Activated CD4-positive, alpha-beta T cell treated with anti-CD3 and anti-CD28 coated beads, Interleukin-2, amount 10 ng/mL, durations not matched to agents 24 days and 14 days (primary cell): Measurements from ENCODE around the gene LDB3. TPM values are rescaled to one million over a fixed set of nuclear protein-coding genes. Genes with fewer than 3 reads are reported as not detected.
"Not testable (repeated sequence)": the region's sequence is repeated elsewhere in the genome, so short reads cannot be mapped to it uniquely, and the experiment has no call there.

Source experiments
- DNase-seq: peaks from one replicate; pipeline ENCODE4 v3.0.0; 2022
- H3K27ac Mint-ChIP-seq: one replicate; pipeline ENCODE4 v1.8.0; 2022; ENCODE audit warnings: mild to moderate bottlenecking, mixed read lengths
- H3K27me3 Mint-ChIP-seq: one replicate; pipeline ENCODE4 v1.8.0; 2022; ENCODE audit warnings: mixed read lengths
- H3K36me3 Mint-ChIP-seq: one replicate; pipeline ENCODE4 v1.8.0; 2022; ENCODE audit warnings: low read depth, mild to moderate bottlenecking, mixed read lengths
- H3K4me1 Mint-ChIP-seq: one replicate; pipeline ENCODE4 v1.8.0; 2021; ENCODE audit warnings: mixed read lengths
- H3K4me3 Mint-ChIP-seq: one replicate; pipeline ENCODE4 v1.8.0; 2022; ENCODE audit warnings: mild to moderate bottlenecking, moderate library complexity, mixed read lengths
- H3K9me3 Mint-ChIP-seq: one replicate; pipeline ENCODE4 v1.8.0; 2021; ENCODE audit warnings: mixed read lengths
- intact Hi-C: fragments of 100-400 bp; cut with micrococcal nuclease; formaldehyde crosslinking; loops from one replicate; pipeline ENCODE4 v1.15.1; 2023
- total RNA-seq: library from RNA; stranded (reverse); gene quantifications from 2 replicates; pipeline ENCODE4 v1.2.3, GENCODE V29; 2022

The LDB3 gene
- total RNA-seq, 1 donor from 2014 or later = not detected

GRCh38 chr10:86718556-86718955, 50.2 kb downstream of the LDB3 start:
- Mint-ChIP-seq H3K4me3 (no peak overlapping the region), H3K9me3 (no peaks in the 10 kb centered on the region), H3K4me1 (peaks cover 6% of the 10 kb centered on the region), H3K36me3 (no peaks in the 10 kb centered on the region), H3K27ac (no peak overlapping the region), H3K27me3 (peaks cover 20% of the 10 kb centered on the region)
- intact Hi-C loops = loop anchor here (10.0 kb wide), 1 partner anchor 1096 kb away; the partner anchor contains the start of gene ATAD1
- no peak for DNase-seq

- no peak for DNase-seq
- peaks cover 7% of the 10 kb centered on the region for H3K4me1 Mint-ChIP-seq
Measured at GRCh38 chr10:86721232-86721631, 52.9 kb downstream of the LDB3 start.

GRCh38 chr10:86723009-86723408, 54.7 kb downstream of the LDB3 start:
- H3K27me3 Mint-ChIP-seq = peaks cover 30% of the 10 kb centered on the region
- no peaks in the 10 kb centered on the region for H3K36me3 Mint-ChIP-seq
- intact Hi-C loops = no loop called here
- H3K4me3 Mint-ChIP-seq = no peak overlapping the region
- no peak for DNase-seq
- no peaks in the 10 kb centered on the region for H3K9me3 Mint-ChIP-seq
- H3K27ac Mint-ChIP-seq = no peak overlapping the region
- peaks cover 7% of the 10 kb centered on the region for H3K4me1 Mint-ChIP-seq

More at GRCh38 chr10:86721232-86721631, 52.9 kb downstream of the LDB3 start:
- Mint-ChIP-seq H3K36me3 (no peaks in the 10 kb centered on the region), H3K9me3 (no peaks in the 10 kb centered on the region), H3K4me3 (no peak overlapping the region), H3K27ac (no peak overlapping the region), H3K27me3 (peaks cover 27% of the 10 kb centered on the region)
- intact Hi-C loops = no loop called here

- Mint-ChIP-seq H3K9me3 (no peaks in the 10 kb centered on the region), H3K27me3 (peaks cover 35% of the 10 kb centered on the region), H3K4me1 (peaks cover 7% of the 10 kb centered on the region), H3K27ac (no peak overlapping the region), H3K36me3 (no peaks in the 10 kb centered on the region), H3K4me3 (no peak overlapping the region)
- DNase-seq = no peak
- intact Hi-C loops = no loop called here
Measured at GRCh38 chr10:86724445-86724844, 56.1 kb downstream of the LDB3 start.

GRCh38 chr10:86725980-86726676, 57.8 kb downstream of the LDB3 start:
- no peak for DNase-seq
- H3K4me1 Mint-ChIP-seq = peaks cover 7% of the 10 kb centered on the region
- H3K27ac Mint-ChIP-seq = no peak overlapping the region
- no peaks in the 10 kb centered on the region for H3K36me3 Mint-ChIP-seq
- intact Hi-C loops = no loop called here
- H3K27me3 Mint-ChIP-seq = peaks cover 24% of the 10 kb centered on the region
- H3K9me3 Mint-ChIP-seq = no peaks in the 10 kb centered on the region
- no peak overlapping the region for H3K4me3 Mint-ChIP-seq

- intact Hi-C loops = no loop called here
- DNase-seq = no peak
- H3K36me3 Mint-ChIP-seq = no peaks in the 10 kb centered on the region
- no peak overlapping the region for H3K27ac Mint-ChIP-seq
- no peaks in the 10 kb centered on the region for H3K9me3 Mint-ChIP-seq
- H3K4me1 Mint-ChIP-seq = peaks cover 7% of the 10 kb centered on the region
- no peak overlapping the region for H3K4me3 Mint-ChIP-seq
- H3K27me3 Mint-ChIP-seq = peaks cover 20% of the 10 kb centered on the region
Measured at GRCh38 chr10:86726677-86726999, 58.3 kb downstream of the LDB3 start.

- H3K36me3 Mint-ChIP-seq = no peaks in the 10 kb centered on the region
- no peak overlapping the region for H3K27ac Mint-ChIP-seq
- DNase-seq = no peak
- no peaks in the 10 kb centered on the region for H3K9me3 Mint-ChIP-seq
- no peak overlapping the region for H3K4me3 Mint-ChIP-seq
- H3K4me1 Mint-ChIP-seq = peaks cover 7% of the 10 kb centered on the region
- intact Hi-C loops = no loop called here
- peaks cover 17% of the 10 kb centered on the region for H3K27me3 Mint-ChIP-seq
Measured at GRCh38 chr10:86727470-86727869, 59.2 kb downstream of the LDB3 start.

GRCh38 chr10:86728056-86728455, 59.7 kb downstream of the LDB3 start:
- Mint-ChIP-seq H3K27me3 (peaks cover 17% of the 10 kb centered on the region), H3K9me3 (no peaks in the 10 kb centered on the region), H3K4me3 (no peak overlapping the region), H3K4me1 (peaks cover 6% of the 10 kb centered on the region), H3K27ac (no peak overlapping the region), H3K36me3 (no peaks in the 10 kb centered on the region)
- DNase-seq = no peak
- intact Hi-C loops = no loop called here

GRCh38 chr10:86729677-86730076, 61.4 kb downstream of the LDB3 start:
- Mint-ChIP-seq H3K36me3 (no peaks in the 10 kb centered on the region), H3K4me1 (no peaks in the 10 kb centered on the region), H3K4me3 (no peak overlapping the region), H3K27me3 (peaks cover 17% of the 10 kb centered on the region), H3K27ac (no peak overlapping the region), H3K9me3 (no peaks in the 10 kb centered on the region)
- intact Hi-C loops = no loop called here
- no peak for DNase-seq

GRCh38 chr10:86730227-86730626, 61.9 kb downstream of the LDB3 start:
- H3K9me3 Mint-ChIP-seq = no peaks in the 10 kb centered on the region
- peaks cover 19% of the 10 kb centered on the region for H3K27me3 Mint-ChIP-seq
- no peak for DNase-seq
- no peaks in the 10 kb centered on the region for H3K4me1 Mint-ChIP-seq
- H3K4me3 Mint-ChIP-seq = no peak overlapping the region
- intact Hi-C loops = no loop called here
- H3K27ac Mint-ChIP-seq = no peak overlapping the region
- no peaks in the 10 kb centered on the region for H3K36me3 Mint-ChIP-seq

- no peaks in the 10 kb centered on the region for H3K9me3 Mint-ChIP-seq
- no peaks in the 10 kb centered on the region for H3K4me1 Mint-ChIP-seq
- H3K36me3 Mint-ChIP-seq = no peaks in the 10 kb centered on the region
- DNase-seq = no peak
- H3K27me3 Mint-ChIP-seq = peaks cover 14% of the 10 kb centered on the region
- no peak overlapping the region for H3K4me3 Mint-ChIP-seq
- intact Hi-C loops = no loop called here
- no peak overlapping the region for H3K27ac Mint-ChIP-seq
Measured at GRCh38 chr10:86732771-86733170, 64.5 kb downstream of the LDB3 start.

- peaks cover 10% of the 10 kb centered on the region for H3K27me3 Mint-ChIP-seq
- no peak overlapping the region for H3K4me3 Mint-ChIP-seq
- H3K9me3 Mint-ChIP-seq = no peaks in the 10 kb centered on the region
- intact Hi-C loops = no loop called here
- no peaks in the 10 kb centered on the region for H3K36me3 Mint-ChIP-seq
- no peak overlapping the region for H3K27ac Mint-ChIP-seq
- DNase-seq = no peak
- H3K4me1 Mint-ChIP-seq = no peaks in the 10 kb centered on the region
Measured at GRCh38 chr10:86733260-86733671, 65.0 kb downstream of the LDB3 start.

GRCh38 chr10:86734207-86734988, 66.1 kb downstream of the LDB3 start:
- DNase-seq = no peak
- intact Hi-C loops = no loop called here
- no peaks in the 10 kb centered on the region for H3K4me1 Mint-ChIP-seq
- no peak overlapping the region for H3K4me3 Mint-ChIP-seq
- no peaks in the 10 kb centered on the region for H3K9me3 Mint-ChIP-seq
- H3K27ac Mint-ChIP-seq = no peak overlapping the region
- no peaks in the 10 kb centered on the region for H3K36me3 Mint-ChIP-seq
- H3K27me3 Mint-ChIP-seq = peaks cover 9% of the 10 kb centered on the region

- H3K4me3 Mint-ChIP-seq, H3K9me3 Mint-ChIP-seq, intact Hi-C loops, H3K36me3 Mint-ChIP-seq, DNase-seq, H3K27ac Mint-ChIP-seq, H3K4me1 Mint-ChIP-seq: not testable (repeated sequence)
- peaks cover 11% of the 10 kb centered on the region for H3K27me3 Mint-ChIP-seq
Measured at GRCh38 chr10:86735278-86735677, 67.0 kb downstream of the LDB3 start.
